Measurements from ENCODE around the gene FBXO31.
A peak's percentile ranks its signal among the peaks of the same experiment; 100 is the strongest.

The FBXO31 gene

DNA sequence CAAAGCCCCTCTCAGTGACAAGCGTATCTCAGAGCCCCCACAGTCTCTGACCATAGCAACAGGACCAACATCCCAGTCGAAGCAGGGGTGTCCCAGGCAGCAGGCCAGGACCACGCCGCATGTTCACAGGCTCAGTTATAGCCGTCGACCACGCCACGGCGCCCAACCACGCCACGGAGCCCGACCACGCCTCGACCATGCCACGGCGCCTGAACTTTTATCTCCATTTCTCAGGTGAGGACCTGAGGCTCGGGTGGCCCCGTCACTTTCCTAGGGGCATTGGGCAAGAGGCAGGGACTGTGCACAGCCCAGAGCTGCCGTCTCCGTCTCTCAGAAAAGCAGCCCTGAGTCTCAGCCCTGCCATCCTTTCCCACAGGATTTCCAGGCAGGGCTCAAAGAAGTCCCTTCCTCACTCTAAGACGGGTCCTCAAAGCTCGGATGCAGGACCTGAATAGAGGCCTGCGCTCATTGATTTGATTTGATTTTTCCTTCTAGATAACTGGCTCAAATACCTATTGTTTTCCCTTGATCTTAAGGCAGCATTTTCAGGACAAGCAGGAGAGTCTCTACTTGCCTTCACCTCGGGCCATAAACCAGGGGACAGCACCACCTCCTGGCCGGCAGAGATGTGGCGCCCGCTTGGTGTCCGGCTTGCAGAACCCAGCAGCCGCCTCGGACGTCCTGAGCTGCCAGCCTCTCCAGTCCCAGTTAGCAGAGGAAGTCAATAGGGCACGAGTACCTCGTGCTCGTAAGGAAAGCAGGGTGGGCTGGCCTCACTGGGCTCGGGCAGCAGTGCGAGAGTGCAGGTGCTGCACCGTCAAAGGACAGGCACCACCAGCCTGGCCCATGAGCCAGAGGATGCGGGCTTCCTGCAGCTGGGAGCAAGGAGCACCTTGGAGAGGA is 105.1 kb downstream of the FBXO31 start:
- DNase-seq, result peak; percentile 79
- in situ Hi-C loops (cut with HindIII; ENCODE audit: low pct_ligation_motif_present, low pct_unique_long_range_greater_than_20kb, low sequenced_read_pairs), result no loop called here

Measured in ACHN (cell line).